Measurements from ENCODE around the gene SAXO1.
A peak's percentile ranks its signal among the peaks of the same experiment; 100 is the strongest.

SAXO1 gene

DNA sequence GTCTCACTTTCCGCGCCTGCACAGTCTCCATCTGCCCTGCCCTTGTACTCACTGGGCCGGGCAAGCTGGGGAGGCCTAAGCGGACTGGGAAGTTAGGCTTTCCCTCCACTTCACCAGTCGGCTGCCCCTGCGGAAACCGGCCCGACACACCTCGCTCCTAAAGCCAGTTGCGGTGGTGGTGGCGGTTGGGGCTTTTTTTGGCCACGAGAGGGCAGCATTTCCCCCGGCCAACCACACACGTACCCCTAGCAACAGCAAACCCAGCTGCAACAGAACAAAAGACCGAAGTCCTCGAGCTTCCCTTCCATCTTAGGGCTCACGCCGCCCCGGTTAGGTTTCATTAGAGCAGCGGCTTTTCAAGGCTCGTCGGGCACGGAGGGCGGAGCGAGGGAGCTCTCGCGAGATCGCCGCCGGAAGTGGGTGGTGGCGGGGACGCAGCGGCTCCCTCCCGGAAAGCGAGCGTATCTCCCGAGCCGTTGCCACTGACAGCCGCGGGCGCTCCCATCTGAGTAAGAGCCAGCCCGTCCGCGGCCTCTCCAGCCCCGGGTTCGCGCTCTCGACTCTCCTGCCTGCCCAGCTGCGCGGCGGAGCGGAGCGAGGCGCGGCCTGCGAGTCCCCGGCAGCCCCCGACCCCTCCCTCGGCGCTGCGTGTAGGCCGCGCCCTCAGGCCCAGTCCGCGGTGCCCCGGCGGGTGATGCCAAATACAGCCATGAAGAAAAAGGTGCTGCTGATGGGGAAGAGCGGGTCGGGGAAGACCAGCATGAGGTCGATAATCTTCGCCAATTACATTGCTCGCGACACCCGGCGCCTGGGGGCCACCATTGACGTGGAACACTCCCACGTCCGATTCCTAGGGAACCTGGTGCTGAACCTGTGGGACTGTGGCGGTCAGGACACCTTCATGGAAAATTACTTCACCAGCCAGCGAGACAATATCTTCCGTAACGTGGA, 16.2 kb upstream of the SAXO1 start, which contains the start of gene RRAGA:
Gene RRAGA, plus strand, starts transcription at position 462 of the 951 bp plus-strand sequence. Its CDS starts 233 bp downstream, at position 695.
- peak; percentile 91 for DNase-seq (ENCODE audit: extremely low read depth, low read depth)
- TF ChIP-seq, protein P1, sequence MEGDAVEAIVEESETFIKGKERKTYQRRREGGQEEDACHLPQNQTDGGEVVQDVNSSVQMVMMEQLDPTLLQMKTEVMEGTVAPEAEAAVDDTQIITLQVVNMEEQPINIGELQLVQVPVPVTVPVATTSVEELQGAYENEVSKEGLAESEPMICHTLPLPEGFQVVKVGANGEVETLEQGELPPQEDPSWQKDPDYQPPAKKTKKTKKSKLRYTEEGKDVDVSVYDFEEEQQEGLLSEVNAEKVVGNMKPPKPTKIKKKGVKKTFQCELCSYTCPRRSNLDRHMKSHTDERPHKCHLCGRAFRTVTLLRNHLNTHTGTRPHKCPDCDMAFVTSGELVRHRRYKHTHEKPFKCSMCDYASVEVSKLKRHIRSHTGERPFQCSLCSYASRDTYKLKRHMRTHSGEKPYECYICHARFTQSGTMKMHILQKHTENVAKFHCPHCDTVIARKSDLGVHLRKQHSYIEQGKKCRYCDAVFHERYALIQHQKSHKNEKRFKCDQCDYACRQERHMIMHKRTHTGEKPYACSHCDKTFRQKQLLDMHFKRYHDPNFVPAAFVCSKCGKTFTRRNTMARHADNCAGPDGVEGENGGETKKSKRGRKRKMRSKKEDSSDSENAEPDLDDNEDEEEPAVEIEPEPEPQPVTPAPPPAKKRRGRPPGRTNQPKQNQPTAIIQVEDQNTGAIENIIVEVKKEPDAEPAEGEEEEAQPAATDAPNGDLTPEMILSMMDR (IDR thresholded peaks at IDR 0.05; ENCODE audit: low read depth, low read length), result peak; percentile 86

DNA sequence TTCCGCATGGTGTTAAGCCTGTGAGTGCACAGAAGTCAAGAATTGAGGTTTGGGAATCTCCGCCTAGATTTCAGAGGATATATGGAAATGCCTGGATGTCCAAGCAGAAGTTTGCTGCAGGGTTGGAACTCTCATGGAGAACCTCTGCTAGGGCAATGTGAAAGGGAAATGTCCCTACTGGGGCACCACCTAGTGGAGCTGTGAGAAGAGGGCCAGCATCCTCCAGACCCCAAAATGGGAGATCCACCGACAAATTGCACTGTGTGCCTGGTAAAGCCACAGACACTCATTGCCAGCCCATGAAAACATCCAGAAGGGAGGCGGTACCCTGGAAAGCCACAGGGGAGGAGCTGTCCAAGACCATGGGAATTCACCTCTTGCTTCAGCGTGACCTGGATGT, 3.6 kb upstream of the SAXO1 start:
- no peak for DNase-seq (ENCODE audit: extremely low read depth, low read depth)

DNA sequence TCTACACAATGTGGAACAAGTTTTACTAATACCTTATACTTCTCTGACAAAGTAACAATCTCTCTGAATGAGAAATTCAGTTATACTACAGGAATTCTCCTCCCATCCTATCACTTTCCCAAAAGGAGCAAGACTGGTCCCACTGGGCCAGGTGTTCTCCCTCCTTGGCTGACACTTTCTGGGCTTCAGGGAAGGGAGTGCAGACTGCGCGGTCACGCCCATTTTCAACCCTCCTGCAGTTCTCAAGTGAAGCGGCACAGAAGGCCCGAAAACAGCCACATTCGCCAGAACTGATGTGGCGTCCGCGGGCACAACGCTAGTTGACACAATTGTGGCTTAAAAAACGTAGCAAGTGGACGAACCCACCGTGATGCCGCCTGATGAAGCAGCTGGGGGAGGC, 603 bp downstream of the SAXO1 start:
- no peak for DNase-seq (ENCODE audit: extremely low read depth, low read depth)
- TF ChIP-seq, protein P1 (IDR thresholded peaks at IDR 0.05; ENCODE audit: low read depth, low read length), result no peak

More for the DNA sequence above, 3.6 kb upstream of the SAXO1 start:
- TF ChIP-seq, protein P1 (IDR thresholded peaks at IDR 0.05; ENCODE audit: low read depth, low read length), result no peak; the same call in 1 of the 2 replicates

DNA sequence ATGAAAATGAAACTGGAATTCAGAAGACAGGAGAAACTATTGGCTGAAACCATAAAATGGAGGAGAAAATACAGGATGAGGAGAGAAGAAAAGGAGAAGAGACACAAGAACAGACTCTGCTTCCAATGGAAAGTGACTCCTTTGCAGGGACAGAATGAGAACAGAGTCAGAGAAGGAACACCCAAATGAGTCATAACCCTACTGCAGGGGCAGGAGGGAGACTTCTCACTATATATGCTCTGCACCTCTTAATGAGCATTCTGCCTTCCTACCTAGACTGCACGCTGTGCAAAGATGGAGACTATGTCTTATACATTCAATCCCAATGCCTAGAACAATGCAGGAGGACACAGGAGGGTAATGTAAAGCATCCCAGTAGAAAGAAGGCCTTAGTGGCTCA, 2.1 kb downstream of the SAXO1 start:
- no peak for DNase-seq (ENCODE audit: extremely low read depth, low read depth)
- TF ChIP-seq, protein P1 (IDR thresholded peaks at IDR 0.05; ENCODE audit: low read depth, low read length), result no peak

DNA sequence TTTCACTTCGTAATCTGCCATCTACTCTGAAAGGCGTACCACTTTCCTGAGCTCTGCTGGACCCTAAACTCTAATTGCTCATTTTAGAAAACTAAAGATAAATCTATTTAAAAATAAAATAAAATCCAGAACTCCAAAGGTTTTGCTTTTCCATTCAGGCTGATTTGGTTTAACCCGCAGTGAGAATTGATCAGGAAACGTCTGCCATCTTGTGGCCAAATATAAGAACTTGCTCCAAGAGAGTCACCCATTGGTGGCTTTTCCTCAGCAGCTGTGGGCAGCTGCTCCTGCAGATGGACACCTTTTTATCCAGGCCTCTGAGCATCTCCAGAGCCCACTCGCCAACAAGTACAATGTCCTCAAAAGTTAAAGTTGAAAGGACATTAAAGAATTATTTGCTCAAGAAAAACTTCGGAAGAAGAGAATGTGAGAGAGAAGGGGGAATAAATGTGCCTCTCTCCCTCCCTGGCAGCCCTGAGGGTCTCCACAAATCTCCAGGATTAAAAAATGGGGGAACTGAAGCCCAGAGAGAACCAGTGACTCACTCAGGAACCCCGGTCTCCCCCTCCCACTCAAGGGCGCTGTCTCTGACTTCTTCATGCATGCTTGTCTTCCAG, 4.1 kb downstream of the SAXO1 start:
- TF ChIP-seq, protein P1 (IDR thresholded peaks at IDR 0.05; ENCODE audit: low read depth, low read length), result peak; percentile 61
- peak; percentile 42 for DNase-seq (ENCODE audit: extremely low read depth, low read depth)

DNA sequence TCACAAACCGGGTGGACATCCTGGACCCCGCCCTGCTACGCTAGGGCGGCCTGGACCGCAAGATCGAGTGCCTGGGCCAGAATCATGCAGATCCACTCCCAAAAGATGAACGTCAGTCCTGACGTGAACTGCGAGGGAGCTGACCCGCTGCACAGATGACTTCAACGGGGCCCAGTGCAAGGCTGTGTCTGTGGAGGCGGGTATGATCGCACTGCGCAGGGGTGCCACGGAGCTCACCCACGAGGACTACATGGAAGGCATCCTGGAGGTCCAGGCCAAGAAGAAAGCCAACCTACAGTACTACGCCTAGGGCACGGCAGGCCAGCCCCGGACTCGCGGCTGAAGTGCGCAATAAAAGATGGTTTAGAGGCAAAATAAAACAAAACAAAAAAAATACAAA, 5.2 kb downstream of the SAXO1 start:
- no peak for DNase-seq (ENCODE audit: extremely low read depth, low read depth)
- TF ChIP-seq, protein P1 (IDR thresholded peaks at IDR 0.05; ENCODE audit: low read depth, low read length), result no peak

DNA sequence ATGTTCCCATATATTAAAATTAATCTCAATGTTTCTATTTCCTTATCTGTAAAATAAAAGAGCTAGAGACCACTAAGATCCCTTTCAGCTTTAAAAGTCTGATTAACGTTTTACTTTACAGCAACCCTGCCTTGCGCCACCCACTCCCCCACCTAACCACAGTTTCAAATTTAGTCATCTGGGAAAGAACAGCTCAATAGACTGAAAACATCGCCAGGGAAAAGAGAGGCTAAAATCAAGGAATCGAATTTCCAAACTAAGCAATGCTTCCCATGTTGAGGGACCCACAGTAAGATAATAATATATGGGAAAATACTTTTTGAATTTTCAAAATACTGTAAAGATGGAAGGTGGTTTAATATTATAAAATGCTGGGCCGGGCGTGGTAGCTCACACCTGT, 6.6 kb downstream of the SAXO1 start:
- no peak for DNase-seq (ENCODE audit: extremely low read depth, low read depth)
- TF ChIP-seq, protein P1 (IDR thresholded peaks at IDR 0.05; ENCODE audit: low read depth, low read length), result no peak
